ENCODE results near the gene USP17L20.
"Not testable (repeated sequence)": the region's sequence is repeated elsewhere in the genome, so short reads cannot be mapped to it uniquely, and the experiment has no call there.

GRCh38 chr4:9267319-9267718 lies 9.4 kb downstream of the USP17L20 start, which contains the start of gene USP17L22:
- not testable (repeated sequence) for TF ChIP-seq CTCF, EP300, POLR2A (IDR thresholded peaks at IDR 0.05)

Measured in suprapubic skin (tissue), 3 donors.